Measurements from ENCODE around the gene STK10.
A peak's percentile ranks its signal among the peaks of the same experiment; 100 is the strongest.
"Not testable (repeated sequence)": the region's sequence is repeated elsewhere in the genome, so short reads cannot be mapped to it uniquely, and the experiment has no call there.

STK10 gene

GRCh38 chr5:172164769-172165212 is 23.2 kb downstream of the STK10 start:
- no peak for DNase-seq

- no peak for DNase-seq
Measured at GRCh38 chr5:172163346-172163745, 24.7 kb downstream of the STK10 start.

DNA sequence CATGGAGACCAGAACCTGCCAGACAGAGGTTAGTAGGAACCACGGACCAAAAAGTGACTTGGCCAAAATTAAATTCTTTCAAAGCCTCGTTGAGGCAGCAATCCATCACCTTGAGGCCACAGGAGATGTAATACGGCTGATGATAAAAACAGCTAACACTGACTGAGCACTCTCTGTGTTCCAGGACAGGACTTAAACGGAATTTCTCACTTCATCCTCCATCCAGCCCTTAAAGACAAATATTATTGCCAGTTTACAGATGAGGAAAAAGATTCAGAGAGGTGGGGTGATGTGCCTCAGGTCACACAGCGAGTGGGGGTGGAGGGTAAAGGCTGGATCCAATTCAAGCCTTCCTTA is 25.1 kb downstream of the STK10 start:
- no peak for DNase-seq

DNA sequence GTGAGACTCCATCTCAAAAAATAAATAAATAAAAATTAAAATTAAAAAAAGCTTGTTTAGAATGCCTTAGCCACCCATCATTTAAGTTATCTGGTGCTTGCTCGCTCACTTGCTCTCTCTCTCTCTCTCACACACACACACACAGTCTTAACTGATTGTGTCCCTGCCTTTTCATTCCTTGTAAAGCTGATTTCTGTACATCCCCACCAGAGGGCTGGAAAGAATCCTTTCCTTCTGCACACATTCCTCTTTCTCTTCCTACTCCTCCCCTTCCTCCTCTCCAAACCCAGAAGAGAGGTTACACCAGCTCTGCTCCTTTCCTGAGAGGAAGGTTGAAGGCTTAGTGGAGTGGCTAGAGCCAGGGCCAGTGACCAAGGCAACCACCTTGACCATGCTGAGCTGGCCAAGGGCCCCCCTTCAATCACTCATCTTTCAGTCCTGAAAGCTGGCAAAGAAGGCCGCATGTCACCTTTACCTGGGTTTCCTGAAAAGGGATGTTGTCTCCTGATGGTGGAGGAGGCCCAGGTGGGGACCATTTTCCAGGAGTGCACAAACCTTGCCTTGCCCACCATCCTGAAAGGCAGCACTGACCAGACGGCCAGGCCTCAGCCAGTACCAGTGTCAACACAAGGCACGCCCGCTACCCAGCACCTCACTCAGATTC is 25.6 kb downstream of the STK10 start:
- no peak for DNase-seq

- no peak for DNase-seq
Measured at GRCh38 chr5:172160506-172160905, 27.5 kb downstream of the STK10 start.

DNA sequence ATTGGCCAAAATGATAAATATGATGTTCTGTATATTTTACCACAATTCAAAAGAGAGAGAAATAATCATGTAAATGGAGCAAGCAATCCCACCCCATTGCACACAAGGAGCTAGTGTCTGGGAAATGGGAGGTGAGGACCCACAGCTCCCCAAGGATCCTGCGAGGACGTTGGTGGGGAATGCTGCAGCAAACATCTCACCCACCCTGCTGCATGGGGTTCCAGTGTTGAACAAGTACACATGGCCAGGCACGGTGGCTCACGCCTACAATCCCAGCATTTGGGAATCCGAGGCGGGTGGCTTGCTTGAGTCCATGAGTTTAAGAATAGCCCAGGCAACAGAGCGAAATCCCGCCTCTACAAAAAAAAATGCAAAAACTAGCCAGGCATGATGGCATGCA is 29.0 kb downstream of the STK10 start:
- DNase-seq, result no peak

DNA sequence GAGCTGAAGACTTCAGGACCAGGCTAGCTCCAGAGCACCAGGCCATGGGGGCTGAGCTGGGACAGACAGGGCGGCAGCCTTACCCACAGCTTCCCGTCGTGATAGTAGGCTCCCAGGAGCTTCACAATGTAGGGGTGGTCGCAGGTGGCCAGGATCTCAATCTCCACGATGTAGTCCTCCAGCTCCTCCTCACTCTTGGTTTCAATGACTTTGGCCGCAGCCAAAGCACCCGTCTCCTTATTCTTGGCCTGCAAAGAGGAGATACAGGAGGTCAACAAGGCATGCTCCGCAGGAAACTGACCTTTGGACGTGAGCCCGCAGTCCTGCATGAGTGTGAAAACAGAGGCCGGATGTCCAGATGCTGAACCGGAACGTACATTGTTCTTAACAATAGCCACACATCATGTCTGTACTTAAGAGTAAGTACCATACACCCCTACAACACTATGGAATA is 31.5 kb downstream of the STK10 start:
- no peak for DNase-seq

DNA sequence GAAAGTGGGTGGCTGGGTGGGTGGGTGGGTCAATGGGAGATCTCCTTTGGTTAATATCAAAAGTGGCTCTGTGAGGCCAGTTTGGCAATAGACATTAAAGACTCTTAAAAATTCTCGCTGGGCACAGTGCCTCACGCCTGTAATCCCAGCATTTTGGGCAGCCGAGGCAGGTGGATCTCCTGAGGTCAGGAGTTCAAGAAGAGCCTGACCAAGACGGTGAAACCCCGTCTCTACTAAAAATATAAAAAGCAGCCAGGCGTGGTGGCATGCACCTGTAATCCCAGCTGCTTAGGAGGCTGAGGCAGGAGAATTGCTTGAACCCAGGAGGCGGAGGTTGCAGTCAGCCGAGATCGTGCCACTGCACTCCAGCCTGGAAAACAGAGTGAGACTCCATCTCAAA is 32.9 kb downstream of the STK10 start:
- DNase-seq, result not testable (repeated sequence)

- no peak for DNase-seq
Measured at GRCh38 chr5:172153695-172154094, 34.3 kb downstream of the STK10 start.

DNA sequence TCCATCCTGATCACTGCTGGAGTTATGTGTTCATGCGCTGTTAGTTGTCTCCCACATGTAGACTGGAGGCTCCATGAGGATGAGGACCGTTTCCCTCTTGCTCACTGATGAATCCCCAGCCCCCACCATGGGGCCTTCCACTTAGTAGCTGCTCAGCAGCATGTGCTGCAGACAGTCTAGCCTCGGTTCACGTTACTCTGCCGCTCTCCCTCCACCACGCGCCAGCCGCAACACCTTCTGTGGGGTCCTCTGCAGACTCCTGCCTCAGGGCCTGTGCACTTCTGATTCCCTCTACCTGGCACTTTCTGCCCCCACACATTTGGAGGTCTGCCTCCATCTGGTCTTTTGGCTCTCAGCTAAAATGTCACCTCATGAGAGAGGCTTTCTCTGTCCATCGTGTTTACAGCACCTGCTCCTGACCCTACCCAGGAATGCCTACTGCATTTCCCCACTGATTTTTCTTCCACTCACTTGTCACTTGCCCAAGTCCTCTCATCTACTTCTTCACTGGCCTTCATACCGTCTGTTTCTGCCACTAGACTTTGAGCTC is 36.3 kb downstream of the STK10 start:
- no peak for DNase-seq

- DNase-seq, result peak; percentile 47
Measured at GRCh38 chr5:172150514-172151425, 37.3 kb downstream of the STK10 start.

- not testable (repeated sequence) for DNase-seq
Measured at GRCh38 chr5:172149481-172149880, 38.5 kb downstream of the STK10 start.

DNA sequence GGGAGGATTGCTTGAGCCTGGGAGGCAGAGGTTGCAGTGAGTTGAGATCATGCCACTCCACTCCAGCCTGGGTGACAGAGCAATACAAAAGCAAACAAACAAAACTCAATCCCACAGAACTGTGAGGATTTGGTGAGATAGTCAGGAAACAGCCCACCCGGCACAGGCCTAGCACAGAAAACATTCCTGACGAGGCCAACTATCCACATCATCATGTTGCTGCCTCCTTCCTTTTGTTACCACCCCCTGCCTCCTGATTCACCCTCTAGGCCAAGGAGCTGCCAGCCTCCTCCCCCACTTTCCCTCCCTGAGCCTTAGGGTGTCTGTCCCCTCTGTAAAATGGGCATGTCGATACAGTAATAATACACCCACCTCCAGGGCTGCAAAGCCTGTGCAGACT is 39.0 kb downstream of the STK10 start:
- DNase-seq, result no peak

DNA sequence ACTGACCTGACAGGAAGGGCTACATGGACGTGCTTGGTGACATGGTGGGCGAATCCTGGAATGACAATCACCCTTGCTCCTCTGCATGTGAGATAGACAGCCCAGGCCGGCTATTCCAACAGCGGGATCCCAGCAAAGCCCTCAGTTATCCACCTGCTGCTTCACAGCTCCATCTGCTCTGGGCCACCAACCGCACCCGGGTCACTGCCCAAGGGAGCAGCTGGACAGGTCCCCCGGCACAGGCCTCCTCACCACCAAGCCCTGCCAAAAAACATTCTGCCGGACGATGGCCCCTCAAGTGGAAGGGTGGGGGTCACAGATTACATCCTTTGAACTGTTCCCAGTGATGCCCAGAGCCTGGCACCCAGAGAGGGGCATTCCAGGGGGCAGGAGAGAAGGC is 39.6 kb downstream of the STK10 start:
- no peak for DNase-seq

DNA sequence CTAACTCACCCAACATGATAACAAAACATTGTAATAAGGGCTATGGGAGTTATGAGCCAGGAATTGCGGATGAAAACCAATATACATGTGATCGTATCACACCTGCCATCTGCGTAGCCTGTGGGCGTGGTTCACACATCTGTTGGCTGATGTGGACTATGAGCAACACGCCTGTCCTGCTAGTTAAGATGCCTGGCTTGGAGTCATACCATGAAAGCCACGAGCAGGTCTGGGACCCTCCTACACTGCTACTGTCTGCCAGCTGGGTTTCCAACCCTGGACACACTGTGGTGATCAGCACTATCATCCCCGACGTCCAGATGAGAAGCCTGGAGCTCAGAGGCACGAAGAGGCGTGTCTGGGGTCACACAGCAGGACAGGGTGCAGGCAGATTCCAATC is 40.2 kb downstream of the STK10 start:
- no peak for DNase-seq

DNA sequence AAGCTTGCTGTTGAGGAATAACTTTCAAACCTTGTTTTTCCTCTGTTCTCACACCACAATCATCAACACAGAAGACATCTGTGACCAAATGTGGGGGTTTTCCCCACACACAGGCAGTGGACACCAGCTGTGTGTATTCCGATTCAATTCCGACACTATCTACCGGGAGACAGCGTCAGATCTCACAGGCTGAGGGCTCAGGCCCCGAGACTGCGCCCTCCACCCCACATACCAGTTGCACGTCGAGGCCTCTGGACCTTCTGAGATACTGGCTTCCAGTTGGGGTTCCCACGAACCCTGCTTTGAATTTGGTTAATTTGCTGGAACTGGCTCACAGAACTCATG is 41.3 kb downstream of the STK10 start:
- DNase-seq, result no peak

- no peak for DNase-seq
Measured at GRCh38 chr5:172145870-172146747, 41.9 kb downstream of the STK10 start.

GRCh38 chr5:172144931-172145869 is 42.8 kb downstream of the STK10 start:
- no peak for DNase-seq

DNA sequence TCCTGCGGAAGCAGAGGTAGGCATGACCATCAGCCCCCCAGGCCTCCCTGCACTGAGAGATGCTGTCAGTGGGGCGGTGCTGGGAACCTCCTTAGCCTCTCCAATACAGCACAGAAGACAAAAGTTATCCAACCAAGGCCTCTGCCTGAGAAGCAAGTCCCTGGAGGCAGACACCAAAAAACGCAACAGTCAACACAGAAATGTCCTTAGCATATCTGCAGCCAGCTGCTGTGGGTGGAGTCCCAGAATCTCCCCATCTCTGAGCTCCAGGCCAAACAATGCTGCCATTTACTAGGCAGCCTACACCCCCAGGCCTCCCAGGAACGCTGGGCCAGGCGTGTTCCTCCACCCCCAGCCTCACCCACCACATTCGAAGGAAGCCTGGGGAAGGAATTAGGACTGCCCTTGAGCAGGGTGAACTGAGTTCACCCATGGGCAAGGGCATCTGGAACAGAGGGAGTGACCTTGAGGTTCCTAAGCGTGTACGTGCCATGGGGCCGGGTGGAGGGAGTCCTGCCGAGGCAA is 43.7 kb downstream of the STK10 start:
- DNase-seq, result no peak

DNA sequence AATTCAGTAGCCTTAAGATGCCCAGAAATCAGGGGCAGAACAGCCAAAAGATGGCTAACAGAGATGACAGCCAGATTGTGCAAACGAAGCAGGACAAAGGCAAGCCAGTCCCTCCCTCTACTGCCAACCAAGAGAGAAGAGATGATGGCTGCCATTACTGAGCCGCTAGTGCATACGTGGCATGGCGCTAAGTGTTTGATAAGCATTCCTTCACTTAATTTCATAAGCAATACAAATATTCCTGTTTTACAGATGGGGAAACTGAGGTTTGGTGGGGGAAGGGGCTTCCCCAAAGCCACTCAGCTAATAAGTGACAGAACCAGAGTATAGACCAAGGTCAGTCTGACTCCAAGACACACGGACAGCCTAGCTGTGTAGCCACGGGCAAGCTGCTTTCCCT is 44.1 kb downstream of the STK10 start:
- no peak for DNase-seq

DNA sequence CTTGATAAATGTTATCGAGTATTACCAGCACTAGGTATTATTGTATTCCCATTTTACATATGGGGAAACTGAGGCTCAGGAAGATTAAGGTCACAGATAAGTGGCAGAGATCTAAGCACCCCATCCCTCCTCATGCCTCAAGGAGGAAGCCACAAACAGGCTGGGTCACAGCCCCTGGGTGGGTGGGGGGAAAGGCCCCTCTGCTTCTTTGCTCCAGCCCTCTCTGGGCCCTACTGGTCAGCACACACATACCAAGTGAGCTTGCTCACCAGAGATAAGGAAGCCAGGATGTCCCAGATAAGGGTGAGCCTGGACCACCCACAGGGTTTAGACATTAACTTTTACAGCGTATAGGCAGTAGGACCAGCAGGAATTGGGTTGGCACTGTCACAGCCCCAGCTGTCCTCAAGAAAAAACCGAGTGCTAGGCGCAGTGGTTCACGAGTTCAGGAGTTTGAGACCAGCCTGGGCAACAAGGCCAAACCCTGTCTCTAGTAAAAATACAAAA is 45.3 kb downstream of the STK10 start:
- no peak for DNase-seq

- no peak for DNase-seq
Measured at GRCh38 chr5:172141949-172142319, 46.1 kb downstream of the STK10 start.

All from KG1 (cell line).